Measurements from ENCODE around the gene LACC1. TPM values are rescaled to one million over a fixed set of nuclear protein-coding genes. Genes with fewer than 3 reads are reported as not detected.

LACC1 gene
- total RNA-seq, 2 experiments from 2014 or later, result 3.7 to 3.8 TPM

DNA sequence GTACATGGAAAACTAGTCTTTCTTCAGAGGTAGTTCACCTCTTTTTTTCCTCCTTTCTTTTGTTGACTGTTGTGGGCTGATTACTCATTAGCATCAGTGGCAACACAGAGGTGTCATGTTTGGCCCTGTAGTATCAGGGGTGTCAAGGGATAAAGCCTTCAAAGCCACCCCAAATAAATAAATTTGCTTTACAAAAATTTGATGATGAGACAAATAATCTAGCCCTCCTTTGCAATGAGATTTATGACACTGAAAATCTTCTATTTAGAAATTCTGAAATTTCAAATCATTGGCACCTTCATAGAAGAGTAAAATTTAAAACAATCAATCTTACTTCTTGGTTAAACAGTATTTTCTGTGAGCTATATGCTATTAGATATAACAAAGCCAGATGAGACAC is 1.9 kb downstream of the LACC1 start:
- POLR2A ChIA-PET, result no interaction called here
- CTCF ChIA-PET, result no interaction called here

DNA sequence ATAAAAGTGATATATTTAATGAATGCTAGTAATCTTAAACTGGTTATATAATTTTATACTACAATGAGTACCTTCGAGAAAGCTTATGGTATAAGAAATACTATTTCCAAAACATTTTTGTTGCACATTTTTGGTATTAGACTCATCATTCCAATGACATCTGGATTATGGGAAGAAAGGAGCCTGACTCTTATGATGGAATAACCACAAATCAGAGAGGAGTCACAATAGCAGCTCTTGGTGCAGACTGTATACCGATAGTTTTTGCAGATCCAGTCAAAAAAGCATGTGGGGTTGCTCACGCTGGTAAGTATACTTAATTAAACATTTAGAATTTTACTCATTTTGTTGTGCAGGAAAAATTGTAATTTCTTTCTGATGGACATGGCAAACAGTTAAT is 3.9 kb downstream of the LACC1 start:
- ChIA-PET POLR2A (no interaction called here), CTCF (interaction anchor here (1.2 kb wide), 1 partner anchor 22 kb away, joined by 3 read pairs; no protein-coding TSS in a partner anchor)

DNA sequence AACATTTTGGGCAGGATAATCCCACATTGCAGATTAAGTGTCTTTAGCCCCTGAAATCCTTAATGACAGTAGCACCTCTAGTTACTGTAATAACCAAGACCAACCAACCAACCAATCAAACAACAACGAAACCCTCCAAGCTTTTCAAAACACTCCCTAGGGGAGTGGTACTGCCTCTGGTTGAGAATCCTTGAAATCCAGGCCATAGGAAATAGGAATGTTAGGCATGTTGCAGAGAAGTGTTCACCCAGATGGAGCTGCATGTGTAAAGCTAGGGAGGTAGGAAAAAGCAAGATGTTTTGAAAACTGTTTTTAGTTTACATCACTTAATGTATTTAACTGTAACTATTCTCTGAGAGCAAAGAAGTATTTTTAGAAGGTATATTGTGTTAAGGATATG is 4.5 kb downstream of the LACC1 start:
- CTCF ChIA-PET, result no interaction called here
- POLR2A ChIA-PET, result no interaction called here

DNA sequence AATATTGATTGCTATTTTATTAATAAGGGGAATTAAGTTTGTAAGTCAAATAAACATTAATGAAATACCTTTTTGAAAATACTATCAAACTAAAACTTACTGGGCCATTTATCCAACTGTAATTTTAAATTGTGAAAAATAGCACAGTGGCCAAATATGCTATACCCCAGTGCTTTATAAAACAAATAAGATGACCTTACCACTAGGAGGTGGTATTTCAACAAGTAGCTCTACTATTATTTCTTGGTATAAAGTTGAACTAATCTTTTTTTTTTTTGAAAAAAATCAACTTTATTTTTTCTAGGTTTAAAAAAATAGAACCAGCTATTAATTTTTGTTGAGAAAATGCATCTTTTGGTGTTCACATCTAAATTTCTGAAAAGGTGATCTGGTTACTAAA is 14.7 kb downstream of the LACC1 start:
- POLR2A ChIA-PET, result no interaction called here

DNA sequence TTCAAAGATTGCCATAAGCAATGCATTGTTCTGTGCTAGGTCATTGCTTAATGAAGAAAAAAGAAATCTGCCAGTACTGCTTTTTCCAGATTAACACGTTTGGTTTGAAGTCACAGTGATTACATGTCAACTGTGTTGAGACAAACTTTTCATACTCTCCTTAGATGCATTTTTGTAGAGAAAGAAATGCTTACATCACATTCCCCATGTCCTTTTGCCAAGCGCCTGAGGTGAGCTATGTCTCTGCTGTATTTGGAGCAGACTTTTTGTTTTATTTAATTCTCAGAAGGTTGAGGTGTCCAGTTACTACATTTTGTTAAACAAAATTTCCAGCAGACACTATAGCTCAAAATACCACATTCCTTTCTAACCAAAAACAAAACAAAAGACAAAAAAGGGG is 16.2 kb downstream of the LACC1 start:
- POLR2A ChIA-PET, result no interaction called here

More for the DNA sequence above, 14.7 kb downstream of the LACC1 start:
- CTCF ChIA-PET, result interaction anchor here (0.7 kb wide), 1 partner anchor 1491 kb away, joined by 3 read pairs; no protein-coding TSS in a partner anchor

DNA sequence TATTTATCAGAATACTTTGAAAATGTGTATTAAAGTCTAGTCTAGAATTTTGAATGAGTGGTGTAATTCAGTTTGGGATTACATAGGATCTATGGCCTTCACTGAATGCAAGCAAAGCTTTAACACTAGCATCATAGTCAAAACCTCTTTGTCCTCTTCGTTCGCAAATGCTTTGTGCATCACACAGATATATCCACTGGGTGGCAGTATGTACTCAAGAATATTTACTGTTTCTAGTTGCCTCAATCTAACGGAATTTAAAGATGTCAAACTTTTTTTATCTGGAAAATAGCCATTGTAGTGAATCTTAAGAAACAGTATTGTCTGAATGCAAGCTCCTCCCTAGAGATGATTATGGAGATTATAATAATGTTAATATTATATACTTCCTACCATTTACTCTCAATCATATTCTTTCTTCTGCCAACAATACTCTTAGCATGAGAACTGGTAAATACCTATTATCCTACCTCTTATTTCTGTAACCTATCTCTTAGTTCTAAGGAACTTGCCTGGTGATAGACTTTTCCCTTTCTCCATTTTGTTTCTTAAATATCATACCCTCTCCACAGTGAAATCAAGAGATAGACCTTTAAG is 25.8 kb downstream of the LACC1 start:
- ChIA-PET CTCF (interaction anchor here (0.5 to 1.5 kb wide), 8 partner anchors 9 to 582 kb away, joined by 3 to 6 read pairs (median 3); no protein-coding TSS in a partner anchor), POLR2A (no interaction called here)

More for the DNA sequence above, 16.2 kb downstream of the LACC1 start:
- CTCF ChIA-PET, result no interaction called here

DNA sequence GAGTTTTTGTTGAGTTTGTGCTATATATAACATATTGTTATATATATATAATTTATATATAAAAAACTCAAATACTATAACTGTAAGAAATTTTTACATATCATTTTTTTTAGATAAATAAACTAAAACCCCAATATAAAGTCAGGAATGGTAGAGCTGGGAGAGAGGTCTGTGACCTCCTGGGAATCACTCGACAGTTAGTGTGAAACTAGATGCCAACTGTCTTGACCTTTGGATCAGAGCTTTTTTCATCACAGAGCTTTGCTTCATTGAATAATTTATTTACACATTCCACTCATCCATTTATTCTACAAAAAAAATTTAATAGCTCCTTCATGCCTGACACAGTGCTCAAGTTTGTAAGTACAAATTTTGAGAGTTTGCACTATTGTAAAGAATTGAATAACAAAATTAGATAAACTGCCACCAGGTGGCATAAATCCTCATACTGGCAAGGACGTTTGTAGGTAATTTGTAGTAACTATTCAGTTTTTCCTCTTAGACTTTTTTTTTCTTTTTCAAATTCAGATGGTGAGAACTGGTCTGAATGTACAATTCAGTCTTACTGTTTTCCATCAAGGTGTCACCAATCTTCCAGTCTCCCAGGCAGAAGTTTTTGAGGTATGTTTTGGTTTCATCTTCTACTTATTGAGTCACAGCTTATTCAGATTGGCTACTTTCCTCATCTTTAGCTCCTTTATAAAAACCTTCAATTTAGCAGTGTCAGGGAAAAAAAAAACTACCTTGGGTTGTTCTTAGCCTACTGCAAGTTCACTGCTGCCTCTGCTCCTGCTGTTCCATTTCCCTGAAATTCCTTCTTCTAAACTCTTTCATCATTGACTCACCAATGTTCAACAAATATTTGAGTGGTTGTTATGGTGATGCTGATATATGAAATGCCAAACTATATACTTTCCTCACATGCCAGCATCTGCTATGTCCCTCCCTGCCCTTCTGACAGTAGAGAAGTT is 28.7 kb downstream of the LACC1 start:
- POLR2A ChIA-PET, result interaction anchor here (0.5 kb wide), 1 partner anchor 141 kb away, joined by 3 read pairs; no protein-coding TSS in a partner anchor
- CTCF ChIA-PET, result interaction anchor here (0.6 to 2.1 kb wide), 5 partner anchors 16 to 561 kb away, joined by 3 to 7 read pairs (median 6); no protein-coding TSS in a partner anchor

DNA sequence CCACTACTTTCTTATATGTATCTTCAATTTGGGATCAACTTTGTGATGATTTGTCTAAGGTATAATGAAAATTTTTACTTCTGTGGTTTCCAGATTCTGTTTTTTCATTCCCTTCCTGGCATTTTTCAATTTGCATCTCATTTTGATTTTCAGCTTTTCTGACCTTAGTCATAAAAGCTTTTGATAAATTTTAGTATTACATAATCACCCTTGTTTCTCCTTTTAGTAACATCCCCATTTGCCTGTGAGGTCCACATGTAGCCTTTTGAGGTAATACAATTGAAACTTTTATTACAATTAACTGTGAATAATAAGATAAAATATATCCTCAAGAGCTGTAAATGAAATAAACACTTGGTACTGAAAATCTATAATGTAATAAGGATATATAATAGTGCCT is 31.2 kb downstream of the LACC1 start:
- CTCF ChIA-PET, result no interaction called here
- POLR2A ChIA-PET, result no interaction called here

DNA sequence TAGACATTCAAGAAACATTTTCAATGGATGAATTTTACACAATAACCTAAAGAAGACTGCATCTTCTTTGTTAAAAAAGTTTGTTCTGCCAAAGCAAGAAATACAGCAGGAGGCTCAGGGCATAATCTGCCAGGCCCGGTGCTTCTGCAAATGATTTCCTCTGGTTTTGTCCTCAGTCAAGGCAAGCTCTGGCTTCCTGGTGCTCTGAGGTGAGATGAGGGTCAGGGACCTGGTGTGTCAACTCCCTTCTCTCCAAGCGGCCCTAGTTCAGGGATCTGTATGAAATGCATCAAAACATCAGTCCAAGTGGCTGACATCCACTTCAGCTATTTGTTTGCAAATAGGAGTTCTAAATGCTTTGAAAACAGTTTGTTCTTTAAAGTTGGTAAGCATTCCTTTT is 31.6 kb downstream of the LACC1 start:
- ChIA-PET POLR2A (no interaction called here), CTCF (no interaction called here)

DNA sequence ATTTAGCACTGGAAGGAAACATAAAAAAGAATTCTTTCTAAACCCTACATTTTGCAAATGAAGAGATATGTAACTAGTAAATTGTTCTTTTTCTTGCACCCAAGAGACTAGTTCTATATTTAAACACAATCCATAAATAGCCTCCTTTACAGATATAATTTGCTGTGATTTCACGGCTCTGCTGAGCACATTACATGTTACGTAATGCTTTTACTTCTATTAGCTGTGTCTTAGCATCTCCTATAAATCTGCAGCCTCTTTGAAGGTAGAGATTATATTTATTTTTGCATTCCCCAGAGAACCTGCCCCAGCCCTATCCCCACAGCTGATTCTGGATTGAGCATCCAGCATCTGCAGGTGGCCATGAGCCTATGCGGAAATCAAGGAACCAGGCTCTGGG is 32.2 kb downstream of the LACC1 start:
- ChIA-PET CTCF (no interaction called here), POLR2A (no interaction called here)

DNA sequence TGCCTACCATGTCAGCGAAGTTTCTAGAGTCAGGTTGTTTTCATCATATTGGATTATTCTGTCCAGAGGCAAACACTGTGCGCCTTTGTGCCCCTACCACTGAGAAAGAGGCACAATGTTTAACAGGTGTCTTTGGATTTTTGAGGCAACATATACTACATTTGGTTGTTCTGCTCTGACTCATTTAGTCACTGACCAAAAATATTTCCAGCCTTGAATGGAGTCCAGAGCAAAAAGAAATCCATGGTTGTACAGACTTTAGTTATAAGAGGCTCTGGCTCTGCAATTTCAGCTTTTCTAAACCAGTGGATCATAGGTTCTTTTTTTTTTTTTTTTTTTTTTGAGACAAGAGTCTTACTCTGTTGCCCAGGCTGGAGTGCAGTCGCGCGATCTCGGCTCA is 35.7 kb downstream of the LACC1 start:
- POLR2A ChIA-PET, result no interaction called here
- CTCF ChIA-PET, result no interaction called here

DNA sequence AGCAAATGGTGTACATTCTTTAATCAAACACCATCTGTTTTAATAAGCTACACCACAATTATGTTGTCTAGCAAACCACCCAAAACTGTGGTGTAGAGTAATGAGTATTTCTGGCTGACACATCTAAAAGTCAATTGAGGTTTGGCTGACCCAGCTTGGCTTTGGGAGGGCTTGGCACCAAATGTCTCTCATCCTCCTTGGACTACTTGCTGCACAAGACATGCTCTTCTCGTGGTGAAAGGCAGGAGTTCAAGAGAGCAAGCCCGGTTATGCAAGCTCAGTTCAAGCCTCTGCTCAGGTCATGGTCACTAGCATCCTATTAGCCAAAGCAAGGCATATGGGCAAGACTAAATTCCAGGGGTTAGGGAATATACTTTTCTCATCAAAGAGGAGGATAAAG is 37.1 kb downstream of the LACC1 start:
- CTCF ChIA-PET, result no interaction called here

DNA sequence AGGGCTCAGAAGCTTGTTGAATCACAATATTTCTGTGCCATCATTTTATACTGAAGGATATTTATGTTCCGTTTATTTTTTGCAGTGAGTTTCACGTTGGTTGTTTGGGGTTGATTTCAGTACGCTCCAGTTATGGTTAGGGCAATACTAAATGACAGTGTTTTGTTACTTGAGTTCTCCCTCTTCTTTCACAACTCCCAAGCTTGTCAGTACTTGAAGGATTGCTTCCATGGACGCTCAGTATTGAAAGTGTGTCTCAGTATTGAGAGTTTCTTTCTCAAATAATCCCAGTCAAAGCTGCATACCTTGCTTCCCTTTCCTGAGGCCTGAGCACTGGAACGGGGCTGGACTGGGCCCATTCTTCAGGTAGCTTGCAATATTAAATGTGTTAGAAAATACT is 38.9 kb downstream of the LACC1 start:
- ChIA-PET POLR2A (no interaction called here), CTCF (interaction anchor here (0.5 kb wide), 1 partner anchor 17 kb away, joined by 3 read pairs; no protein-coding TSS in a partner anchor)

More for the DNA sequence above, 37.1 kb downstream of the LACC1 start:
- POLR2A ChIA-PET, result no interaction called here

DNA sequence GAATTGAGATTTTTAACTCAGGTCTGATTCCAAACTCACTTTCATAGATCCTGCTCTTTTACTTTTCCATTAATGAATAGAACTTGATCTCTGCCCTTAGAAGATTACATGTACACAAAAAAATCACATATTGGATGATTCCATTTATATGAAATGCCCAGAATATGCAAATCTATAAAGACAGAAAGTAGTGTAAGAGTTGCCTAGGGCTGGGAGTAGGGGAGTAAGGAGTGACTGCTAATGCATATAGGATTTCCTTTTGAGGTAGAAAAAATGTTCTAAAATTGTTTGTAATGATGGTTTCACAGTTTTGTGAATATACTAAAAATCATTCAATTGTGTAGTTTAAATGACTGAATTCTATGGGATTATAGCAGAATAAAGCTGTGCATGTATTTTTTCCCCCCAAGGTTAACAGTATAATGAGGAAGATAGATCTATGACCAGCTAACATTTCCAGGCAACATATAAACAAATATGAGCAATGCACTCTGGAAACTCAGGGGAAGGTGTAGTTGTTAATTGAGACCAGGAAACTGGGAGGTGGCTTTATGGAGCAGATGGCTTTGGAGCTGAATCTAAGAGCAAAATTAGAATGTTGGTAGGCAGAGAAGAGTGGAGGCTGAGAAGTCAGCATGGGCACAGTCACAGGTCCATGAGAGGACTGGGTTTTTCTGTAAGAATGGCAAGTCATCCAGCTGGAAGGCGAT is 41.4 kb downstream of the LACC1 start:
- ChIA-PET CTCF (interaction anchor here (0.6 kb wide), 1 partner anchor 1026 kb away, joined by 3 read pairs; no protein-coding TSS in a partner anchor), POLR2A (no interaction called here)

DNA sequence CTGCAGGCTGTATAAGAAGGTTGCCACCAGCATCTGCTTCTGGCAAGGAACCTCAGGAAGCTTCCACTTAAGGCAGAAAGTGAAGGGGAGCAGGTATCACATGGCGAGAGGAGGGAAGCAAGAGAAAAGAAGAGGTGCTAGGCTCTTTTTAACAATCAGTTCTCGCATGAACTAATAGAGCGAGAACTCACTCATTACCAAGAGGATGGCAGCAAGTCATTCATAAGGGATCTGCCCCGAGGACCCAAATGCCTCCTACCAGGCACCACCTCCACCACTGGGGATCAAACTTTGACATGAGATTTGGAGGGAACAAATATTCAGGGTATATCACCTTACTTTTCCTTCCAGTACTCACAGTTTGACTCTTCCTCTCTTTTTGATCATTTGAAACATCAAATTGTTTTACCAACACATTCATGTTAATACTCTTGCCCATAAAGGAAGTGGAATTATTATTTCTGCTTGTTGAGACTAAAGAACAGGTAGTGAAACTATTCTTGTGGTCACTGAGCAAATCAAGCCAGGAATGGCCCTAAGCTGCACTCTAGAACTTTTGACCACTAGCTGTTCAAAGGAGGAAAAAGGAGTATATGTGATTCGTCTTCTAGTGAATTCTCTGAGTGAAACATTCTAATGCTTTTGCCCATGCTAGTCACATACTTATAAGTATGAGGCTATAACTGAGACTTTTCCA is 45.0 kb downstream of the LACC1 start:
- ChIA-PET POLR2A (no interaction called here), CTCF (interaction anchor here (1.6 kb wide), 1 partner anchor 16 kb away, joined by 7 read pairs; no protein-coding TSS in a partner anchor)

DNA sequence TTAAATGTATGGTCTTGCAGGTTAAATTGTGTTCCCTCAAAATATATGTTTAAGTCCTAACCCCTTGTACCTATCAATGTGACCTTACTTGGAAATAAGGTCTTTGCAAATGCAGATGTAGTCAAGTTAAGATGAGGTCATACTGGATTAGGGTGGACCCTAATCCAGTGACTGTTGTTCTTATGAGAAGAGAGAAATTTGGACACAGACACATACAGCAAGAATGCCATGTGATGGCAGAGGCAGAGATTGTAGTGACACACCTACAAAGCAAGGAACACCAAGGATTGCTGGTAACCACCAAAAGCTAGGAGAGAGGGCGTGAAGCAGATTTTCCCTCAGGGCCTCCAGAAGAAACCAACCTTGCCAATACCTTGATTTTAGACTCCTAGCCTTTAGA is 50.2 kb downstream of the LACC1 start:
- ChIA-PET POLR2A (no interaction called here), CTCF (no interaction called here)

DNA sequence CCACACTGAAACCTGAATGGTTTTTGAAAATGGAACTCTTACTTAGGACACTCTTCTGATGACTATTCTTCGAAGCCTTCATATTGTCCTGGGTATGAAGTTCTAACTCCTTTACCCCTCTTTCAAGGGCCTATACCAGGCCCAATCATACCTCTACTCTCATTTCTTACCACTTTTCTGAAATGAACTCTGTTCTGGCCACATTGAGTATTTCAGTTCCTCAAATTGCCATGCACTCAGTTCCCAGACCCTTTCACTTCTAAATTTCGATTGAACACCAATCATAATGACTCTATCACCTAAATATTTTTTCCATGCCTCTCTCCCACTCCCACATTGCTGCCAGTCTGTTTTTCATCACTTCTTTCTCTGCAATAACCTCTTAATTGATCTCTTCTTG is 53.7 kb downstream of the LACC1 start:
- ChIA-PET CTCF (no interaction called here), POLR2A (no interaction called here)

DNA sequence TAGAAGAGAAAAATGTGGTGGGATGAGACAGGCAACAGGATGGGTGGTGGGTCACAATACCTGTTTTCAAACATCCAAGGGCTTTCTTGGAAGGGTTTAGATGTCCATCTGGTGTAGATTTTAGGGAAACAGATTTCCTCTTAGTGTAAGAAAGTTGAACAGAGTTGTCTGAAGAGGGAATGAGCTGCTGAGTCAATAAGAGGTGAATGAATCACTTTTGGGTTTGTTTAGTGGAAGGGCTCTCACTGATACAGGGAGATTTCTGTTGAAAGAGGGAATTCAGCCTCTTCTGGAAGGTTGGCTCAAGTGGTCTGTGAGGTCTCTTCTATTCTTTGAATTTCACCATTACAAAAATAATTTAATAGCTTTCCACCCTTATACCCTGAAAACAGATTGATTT is 54.6 kb downstream of the LACC1 start:
- ChIA-PET POLR2A (no interaction called here), CTCF (no interaction called here)

DNA sequence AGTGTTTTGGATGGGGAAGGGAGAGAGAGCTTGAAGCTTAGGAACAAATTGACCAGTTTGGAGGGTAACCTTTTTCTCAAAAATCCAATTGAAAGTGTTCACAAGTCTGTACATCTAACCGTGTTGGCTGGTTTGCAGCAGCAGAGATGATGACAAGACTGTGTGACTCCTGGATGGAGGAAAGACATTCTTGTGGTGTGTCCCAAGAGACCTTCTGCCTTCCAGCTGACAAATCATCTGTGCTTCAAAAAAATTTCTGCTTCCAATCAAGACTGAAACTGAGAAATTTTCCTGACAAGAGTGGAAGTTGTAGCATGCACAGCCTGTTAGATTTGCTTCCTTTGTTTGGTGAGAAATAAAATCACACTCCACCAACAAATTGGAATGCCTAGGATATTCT is 56.2 kb downstream of the LACC1 start:
- POLR2A ChIA-PET, result no interaction called here

DNA sequence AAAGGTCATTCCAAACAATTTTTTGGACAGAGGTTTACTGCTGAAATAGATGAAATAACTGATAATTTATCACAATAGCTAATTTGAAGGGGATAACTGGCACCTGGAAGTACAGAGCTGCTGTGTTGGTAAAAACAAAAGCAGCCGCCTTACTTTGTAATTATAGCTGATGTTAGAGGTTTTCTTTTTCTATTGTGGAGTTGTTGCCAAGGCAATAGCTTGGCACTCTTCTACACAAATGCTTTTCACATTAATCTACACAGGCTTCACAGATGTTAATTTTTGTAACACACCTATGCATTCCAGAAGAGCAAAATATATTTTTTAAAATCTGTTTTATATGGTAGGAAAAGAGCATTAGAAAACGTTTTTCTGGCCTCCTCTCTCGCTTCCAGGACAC is 56.9 kb downstream of the LACC1 start:
- ChIA-PET POLR2A (no interaction called here), CTCF (no interaction called here)

More for the DNA sequence above, 56.2 kb downstream of the LACC1 start:
- CTCF ChIA-PET, result no interaction called here
